ENCODE results near the gene GFPT2.

GFPT2 gene

GRCh38 chr5:180350711-180351465 is 2.2 kb downstream of the GFPT2 start:
- DNase-seq, result no peak

GRCh38 chr5:180350296-180350695 is 2.8 kb downstream of the GFPT2 start:
- no peak for DNase-seq

DNA sequence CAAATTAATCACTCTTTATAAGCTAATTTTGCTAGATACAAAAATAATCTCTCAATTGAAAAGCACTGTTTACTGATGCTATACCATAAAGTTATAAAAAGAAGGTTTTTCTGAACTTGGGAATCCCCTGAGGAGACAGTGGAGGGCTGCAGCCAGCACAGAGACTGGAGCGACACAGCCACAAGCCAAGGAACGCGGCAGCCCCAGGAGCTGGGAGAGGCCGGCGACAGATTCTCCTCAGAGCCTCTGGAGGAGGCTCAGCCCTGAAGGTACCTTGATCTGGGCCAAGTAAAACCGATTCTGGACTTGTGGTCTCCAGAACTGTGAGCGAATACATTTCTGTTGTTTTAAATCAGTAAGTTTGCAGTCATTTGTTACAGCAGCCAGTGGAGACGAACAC is 3.7 kb downstream of the GFPT2 start:
- no peak for DNase-seq

GRCh38 chr5:180348336-180348735 is 4.8 kb downstream of the GFPT2 start:
- no peak for DNase-seq

DNA sequence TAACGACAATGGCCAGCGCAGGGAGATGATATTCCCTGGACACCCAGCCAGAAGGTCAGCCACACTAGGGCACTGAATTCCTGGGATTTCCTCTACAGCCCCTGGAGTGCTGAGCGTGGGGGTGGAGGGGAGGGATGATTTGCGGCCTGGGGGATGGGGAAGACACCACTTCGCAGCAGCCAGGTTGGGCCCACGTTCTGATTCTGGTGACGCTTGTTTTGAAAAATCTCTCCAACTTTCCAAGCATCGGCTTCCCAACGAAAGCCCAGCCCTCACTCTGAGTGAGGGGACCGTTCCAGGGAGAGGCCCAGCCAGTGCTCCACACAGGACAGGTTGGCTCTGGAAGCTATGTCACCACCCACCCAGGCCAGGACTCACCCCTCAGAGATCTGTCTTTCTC is 5.4 kb downstream of the GFPT2 start:
- no peak for DNase-seq

GRCh38 chr5:180346358-180346757 is 6.8 kb downstream of the GFPT2 start:
- DNase-seq, result no peak

DNA sequence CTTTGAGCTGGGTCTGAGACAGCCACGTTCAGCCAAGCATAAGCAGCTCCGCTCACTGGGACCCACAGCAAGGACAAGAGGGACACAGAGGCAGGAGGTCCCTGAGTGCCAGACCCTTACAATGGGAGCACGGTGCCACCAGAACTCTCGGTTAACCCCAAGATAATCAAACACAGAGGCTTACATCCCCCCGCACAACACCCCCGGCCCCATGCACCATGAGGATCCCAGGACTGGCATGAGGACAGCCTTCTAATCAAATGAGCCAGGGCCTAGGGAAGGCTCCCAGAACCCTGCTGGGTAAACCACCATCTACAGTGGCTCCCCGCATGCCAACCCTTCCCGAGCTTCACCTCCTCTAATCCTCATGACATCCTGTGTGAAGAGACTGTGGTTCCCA is 7.4 kb downstream of the GFPT2 start:
- DNase-seq, result no peak

- DNase-seq, result no peak
Observed at GRCh38 chr5:180345186-180345585, 8.0 kb downstream of the GFPT2 start.

DNA sequence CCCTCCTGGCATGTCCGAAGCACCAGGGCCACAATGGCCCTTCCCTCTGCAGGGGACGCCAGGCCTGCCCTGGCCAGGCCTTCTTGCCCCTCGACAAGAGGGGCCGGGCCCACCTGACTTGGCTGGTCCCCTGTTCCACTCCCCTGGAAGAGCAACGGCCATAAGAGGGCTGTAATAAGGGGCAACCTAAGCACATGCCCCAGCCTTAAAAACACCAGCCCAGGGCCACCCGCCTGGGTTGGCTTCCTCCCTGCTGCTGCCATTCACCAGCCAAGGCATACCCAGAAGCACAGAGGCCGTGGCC is 8.5 kb downstream of the GFPT2 start:
- no peak for DNase-seq

GRCh38 chr5:180343831-180344695 is 9.1 kb downstream of the GFPT2 start:
- DNase-seq, result no peak

- DNase-seq, result no peak
Observed at GRCh38 chr5:180343110-180343830, 9.9 kb downstream of the GFPT2 start.

DNA sequence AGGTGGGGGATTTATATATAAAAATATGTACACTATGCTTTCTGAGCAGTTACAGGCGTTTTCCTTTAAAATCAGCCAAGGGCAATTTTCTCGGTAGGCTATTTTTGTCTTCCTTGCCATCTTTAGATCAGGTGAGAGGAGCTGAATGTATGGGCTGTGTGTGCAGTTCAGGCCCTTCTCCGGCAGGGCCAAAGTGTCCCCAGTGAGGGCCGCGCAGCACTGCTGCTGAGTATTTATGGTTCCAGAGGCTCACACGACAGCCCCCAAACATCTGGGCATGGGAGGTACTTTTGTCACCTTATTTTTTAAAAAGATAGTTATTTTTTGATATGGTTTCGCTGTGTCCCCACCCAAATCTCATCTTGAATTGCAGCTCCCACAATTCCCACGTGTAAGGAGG is 11.5 kb downstream of the GFPT2 start:
- DNase-seq, result no peak

- DNase-seq, result no peak
Observed at GRCh38 chr5:180340856-180341255, 12.3 kb downstream of the GFPT2 start.

- no peak for DNase-seq
Observed at GRCh38 chr5:180339583-180340183, 13.5 kb downstream of the GFPT2 start.

- DNase-seq, result no peak
Observed at GRCh38 chr5:180338001-180338707, 15.0 kb downstream of the GFPT2 start.

DNA sequence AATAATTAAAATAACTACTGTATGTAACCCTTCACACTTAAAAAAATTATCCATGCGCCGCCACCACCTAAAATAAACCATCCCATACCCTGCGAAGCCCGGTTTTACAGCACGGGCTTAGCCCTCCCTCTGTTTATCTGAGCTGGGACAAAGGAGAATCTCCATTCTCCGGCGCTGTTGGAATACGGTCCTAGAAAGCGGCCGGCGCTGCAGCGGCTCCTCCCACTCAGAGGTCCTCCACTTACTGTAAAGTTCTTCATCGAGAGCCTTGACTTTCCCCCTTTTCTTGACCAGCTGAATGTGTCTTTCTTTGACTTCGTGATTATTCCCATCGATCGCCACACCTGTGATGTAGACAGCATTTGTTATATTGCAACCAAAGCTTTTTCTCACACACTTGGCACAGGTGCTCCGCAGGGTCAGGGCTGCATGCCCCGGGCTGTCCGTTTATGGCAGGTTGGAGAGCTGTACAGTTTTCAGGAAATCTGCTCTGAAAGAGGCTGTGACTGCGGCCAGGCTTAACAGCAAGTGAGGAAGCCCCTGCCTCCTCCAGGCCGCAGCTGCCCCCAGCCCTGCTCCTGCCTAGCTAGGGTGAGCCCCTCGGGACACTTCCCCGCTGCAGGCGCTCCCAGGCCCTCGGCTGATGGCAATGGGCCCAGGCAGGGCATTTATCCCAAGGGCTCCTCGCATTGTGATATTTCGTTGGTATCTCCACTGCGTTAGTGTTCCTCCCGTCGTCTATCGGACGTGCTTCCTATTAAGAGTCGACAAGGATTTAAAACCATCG is 16.7 kb downstream of the GFPT2 start:
- no peak for DNase-seq

DNA sequence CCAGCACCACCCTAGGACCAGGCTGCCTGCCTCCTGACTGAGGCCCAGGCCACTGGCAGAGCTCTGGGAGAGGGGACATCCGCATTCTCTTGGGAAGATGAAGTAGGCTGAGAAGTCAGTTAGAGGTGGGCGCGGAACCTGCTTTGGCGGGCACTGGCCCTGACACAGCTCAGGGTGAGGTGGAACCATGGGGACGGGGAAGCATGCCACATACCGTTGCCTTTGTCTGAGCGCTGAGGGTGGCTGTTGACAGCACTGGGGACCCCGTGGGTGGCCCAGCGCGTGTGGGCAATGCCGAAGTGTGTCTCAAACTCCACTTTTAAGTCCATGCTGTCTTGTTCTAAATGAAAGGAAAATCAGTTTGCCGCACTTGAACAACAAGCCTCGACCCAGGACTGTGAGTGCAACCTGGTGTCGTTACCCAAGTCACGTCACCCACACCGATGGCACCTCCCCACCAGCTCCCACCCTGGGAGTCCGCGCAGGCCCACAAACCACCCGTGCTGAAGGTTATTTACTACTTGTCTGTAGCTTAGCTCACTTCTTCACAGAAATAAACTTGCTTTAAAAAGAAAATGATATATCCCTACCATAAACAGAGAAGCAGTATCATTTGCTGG is 17.4 kb downstream of the GFPT2 start:
- DNase-seq, result no peak

DNA sequence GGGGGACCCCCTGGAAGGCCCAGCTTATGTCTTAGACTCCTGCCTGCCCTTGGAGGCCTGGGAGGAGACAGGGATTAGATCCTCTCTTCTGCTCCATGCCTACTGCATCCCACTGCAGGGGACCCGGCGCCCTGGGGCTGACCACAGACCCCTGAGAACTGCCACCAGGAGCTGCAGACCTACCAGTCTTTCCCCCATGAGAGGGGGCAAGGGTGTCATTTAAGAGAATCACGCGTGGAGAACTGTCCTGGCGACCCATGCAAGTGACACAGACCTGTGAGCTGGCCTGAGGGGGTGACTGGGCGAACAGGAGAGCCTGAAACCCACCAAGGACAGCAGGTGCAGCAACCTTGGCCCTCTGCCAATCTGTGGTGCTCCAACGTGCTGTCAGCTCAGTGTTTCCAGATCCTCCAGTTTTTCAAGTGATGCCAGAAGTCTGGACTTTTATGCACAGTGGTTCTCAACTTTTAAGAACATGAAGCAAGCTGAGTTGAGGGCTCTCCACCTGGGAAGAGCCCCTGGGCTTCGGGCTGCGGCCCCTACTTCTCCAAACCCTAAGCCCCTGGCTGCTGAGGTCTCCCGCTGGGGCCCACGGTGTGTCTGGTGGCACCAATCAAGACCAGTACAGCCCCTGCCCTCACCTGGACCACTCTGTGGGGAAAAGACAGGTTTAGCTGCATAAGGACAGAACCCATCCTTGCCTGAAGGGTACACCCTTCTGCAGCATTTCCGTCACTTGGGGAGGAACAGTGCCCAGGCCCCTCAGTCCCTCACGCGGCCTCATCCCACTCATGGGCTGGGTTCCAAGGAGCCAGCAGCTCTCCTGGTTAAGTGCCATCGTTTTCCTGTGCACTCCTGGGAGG is 18.2 kb downstream of the GFPT2 start:
- no peak for DNase-seq

- DNase-seq, result no peak
Observed at GRCh38 chr5:180334176-180334575, 19.0 kb downstream of the GFPT2 start.

GRCh38 chr5:180333661-180334060 is 19.5 kb downstream of the GFPT2 start:
- no peak for DNase-seq

All from CD4-positive, alpha-beta T cell treated with Interleukin-21 for 1 hour (primary cell).